ENCODE results near the gene DENND5A.

The DENND5A gene

DNA sequence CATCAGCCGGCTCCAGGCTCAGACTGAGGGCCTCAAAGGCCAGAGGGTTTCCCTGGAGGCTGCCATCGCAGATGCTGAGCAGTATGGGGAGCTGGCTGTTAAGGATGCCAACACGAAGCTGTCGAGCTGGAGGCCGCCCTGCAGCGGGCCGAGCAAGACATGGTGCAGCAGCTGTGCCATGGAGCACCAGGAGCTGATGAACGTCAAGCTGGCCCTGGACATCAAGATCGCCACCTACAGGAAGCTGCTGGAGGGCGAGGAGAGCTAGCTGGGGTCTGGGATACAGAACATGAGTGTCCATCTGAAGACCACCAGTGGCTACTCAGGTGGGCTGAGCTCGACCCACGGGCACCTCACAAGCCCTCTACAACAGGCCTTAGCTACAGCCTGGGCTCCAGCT lies 169.7 kb downstream of the DENND5A start:
- no peak for DNase-seq (ENCODE audit: low read depth)

DNA sequence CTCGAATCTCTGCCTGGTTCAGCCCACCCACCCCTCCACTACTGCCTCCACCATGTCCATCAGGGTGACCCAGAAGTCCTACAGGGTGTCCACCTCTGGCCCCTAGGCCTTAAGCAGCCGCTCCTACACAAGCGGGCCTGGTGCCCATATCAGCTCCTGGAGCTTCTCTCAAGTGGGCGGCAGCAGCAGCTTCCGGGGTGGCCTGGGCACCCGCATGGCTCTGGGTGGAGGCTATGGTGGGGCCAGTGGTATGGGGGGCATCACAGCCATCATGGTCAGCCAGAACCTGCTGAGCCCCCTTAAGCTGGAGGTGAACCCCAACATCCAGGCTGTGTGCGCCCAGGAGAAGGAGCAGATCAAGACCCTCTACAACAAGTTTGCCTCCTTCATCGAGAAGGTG lies 170.7 kb downstream of the DENND5A start:
- no peak for DNase-seq (ENCODE audit: low read depth)

DNA sequence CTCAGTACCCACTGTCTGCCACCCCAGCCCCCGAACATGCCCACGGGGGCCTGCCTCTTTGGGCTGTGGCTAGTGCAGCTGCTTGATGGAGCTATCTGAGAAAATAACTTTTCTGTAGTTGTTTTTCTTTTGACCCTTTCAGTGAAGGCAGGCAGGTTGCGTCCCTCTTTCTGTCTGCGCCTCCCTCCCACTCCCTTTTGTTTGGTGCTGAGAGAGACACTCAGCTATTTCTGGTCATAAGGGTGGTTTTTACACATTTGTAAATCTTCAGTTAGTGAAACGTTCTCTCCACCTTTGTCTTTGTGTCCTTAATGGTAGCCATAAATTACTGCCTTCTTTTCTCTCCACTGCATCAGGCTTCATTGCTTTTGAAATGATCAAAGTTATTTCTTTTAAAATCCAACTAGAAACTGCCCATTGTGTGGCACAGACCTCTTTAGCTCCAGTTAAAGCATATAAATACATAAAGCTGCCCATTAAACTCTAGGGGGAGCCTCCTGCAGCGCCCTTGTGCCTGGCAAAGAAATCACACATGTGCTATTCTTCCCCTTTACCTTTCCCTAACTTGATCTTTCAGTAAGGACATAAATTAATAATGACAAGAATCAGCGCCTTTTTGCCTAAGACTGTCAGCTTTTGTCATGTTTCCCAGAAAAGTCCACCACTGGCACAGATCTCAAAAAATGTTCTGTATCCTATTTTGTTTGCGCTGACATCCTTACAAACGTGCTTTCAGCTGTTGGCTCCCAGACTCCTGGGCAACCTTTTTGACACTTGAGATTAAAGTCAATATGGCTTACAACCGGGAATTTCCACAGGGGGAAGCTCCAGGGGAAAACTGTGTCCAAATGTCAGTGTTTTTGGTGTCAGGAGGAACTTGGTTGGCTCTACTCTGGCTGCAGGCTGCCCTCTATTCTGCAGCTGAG lies 172.0 kb downstream of the DENND5A start:
- no peak for DNase-seq (ENCODE audit: low read depth)

DNA sequence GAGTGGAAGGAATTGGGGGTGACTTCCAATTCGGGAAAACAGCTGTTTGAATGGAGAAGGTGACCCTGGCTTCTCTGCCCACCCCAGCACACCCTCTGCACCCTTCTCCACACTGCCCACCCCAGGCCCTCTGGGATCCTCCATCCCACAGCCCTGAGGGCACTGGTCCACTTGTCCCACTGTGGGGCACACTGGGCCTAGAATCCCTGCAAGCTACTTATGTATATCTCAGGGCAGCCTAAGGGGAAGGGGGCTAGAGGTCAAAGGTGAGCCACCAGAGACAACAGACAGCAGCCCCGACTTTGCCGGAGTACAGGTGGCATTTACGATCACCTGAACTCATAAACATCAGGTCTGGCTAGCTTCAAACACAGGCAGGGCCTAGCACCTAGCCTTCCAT lies 173.1 kb downstream of the DENND5A start:
- DNase-seq (ENCODE audit: low read depth), result no peak

DNA sequence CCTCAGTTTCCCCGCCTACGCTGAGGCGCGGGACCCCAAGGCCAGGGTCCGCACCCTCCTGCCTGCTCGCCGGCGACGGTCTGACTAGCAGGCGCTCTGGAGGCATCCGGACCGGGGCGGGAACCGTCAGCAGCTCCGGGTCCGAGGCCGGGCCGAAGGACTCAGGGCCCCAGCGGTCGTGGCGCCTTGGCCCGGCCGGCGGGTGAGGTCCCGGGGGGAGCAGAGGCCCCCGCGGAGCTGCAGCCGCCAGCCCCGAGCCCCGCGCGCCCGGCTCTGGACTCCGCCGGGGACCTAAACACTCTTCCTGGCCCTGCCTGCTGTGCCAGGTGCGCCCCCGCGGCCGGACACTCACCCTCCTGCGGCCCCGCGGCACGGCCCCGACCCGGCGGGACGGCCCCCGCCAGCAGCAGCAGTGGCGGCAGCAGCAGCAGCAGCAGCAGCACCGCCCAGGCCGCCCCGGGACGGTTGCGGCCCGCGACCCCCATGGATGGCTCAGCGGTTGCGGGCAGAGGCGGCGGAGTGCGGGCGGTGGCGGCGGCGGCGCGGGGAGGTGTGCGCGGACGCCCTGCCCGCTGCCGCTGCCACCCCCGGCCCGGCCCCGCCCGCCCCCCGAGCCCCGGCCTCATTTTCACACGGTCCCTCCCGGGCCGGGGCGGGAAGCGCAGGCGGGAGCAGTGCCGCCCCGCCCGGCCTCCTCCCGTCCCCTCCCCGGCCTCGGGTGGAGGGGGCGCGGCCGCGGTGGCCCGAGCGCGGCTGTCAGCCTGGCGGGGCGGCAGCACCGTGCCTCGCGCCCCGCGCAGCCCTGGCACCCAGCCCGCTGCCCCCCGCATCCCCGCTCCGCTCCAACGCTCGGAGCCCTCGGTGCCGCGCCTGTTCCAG lies 173.9 kb downstream of the DENND5A start, which contains the start of gene SCUBE2:
Gene SCUBE2 (minus strand): TSS at position 556 of the 879 bp plus-strand sequence. CDS start 71 bp downstream, at position 485.
- DNase-seq (ENCODE audit: low read depth), result no peak

DNA sequence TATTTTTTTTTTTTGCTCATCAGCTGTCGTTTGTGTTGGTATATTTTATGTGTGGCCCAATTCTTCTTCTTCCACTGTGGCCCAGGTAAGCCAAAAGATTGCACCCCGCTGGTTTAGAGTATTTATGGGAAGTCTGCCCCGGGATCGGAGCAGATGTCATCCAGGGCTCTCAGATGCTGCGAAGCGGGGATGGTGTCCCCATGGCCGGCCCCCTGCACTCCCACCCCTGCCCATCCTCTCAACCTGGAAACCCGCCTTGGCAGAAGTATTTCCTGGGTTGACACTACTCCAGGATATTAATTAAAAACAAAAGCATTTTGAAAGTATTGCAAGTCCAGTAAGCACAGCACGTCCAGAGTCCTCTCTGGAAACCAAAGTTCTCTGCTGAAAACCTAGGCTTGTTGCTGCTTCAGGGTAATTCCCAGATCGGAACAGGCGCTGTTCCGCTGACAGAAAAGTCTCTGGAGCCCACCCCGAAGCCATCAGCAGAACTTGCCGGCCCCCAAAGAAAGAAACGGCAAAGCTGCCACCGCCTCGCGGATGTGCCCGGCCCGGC lies 174.6 kb downstream of the DENND5A start:
- no peak for DNase-seq (ENCODE audit: low read depth)

DNA sequence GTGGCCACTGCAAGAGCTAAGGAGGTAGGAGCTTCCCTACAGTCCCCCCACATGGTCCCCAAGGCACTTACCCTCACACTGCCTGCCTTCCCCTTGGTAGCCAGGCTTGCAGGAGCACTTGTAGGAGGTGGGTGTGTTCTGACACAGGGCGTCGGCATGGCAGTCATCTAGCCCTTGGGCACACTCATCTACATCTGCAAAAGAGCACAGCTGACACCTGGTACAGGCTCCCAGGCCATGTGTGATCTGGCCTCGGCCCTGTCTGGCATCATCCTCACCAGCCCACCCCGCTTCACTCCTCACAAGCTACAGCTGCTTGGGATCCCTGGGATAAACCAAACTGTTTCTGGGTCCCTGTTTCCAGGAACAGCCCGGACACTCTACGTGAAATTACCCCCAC lies 175.5 kb downstream of the DENND5A start:
- DNase-seq (ENCODE audit: low read depth), result no peak

DNA sequence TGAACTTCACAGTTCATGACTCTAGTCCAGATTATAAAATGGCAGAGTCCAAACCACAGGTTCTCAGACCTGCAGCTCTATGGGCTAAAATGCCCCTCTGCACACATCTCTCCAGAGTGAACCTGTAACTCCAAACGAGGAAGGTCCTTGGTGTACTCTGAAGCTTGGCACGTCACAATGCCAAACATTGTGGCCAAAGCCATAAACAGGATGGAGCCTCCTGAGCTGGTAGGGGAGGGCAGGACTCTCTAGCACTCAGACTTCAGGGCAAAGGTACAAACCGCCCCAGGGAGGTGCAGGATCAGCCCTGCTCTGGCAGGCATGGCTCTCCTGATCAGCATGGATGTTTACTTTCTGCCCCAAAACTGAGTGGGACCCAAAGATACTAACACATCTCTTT lies 176.1 kb downstream of the DENND5A start:
- no peak for DNase-seq (ENCODE audit: low read depth)

Data from fibroblast of the conjunctiva (primary cell).